Suprapubic skin (tissue), 4 donors: ENCODE measurements around the gene RNF217. TPM values are rescaled to one million over a fixed set of nuclear protein-coding genes. Genes with fewer than 3 reads are reported as not detected.

Source experiments
- DNase-seq, 2 donors: peaks; one replicate each; pipeline ENCODE4 v3.0.0-alpha.2; 2019; ENCODE audit warnings: low spot score in 2 of 2
- H3K27ac ChIP-seq: fragments of 200-600 bp; sonication (generic); one replicate; pipeline ENCODE4 v1.5.1; 2019
- H3K27me3 ChIP-seq: fragments of 200-600 bp; sonication (generic); one replicate; pipeline ENCODE4 v1.5.1; 2019
- H3K36me3 ChIP-seq: fragments of 200-600 bp; sonication (generic); one replicate; pipeline ENCODE4 v1.5.1; 2019
- H3K4me1 ChIP-seq: fragments of 200-600 bp; sonication (generic); one replicate; pipeline ENCODE4 v1.5.1; 2019
- H3K4me3 ChIP-seq: fragments of 200-600 bp; sonication (generic); one replicate; pipeline ENCODE4 v1.5.1; 2019; ENCODE audit warnings: mild to moderate bottlenecking
- H3K9me3 ChIP-seq: fragments of 200-600 bp; sonication (generic); one replicate; pipeline ENCODE4 v1.5.1; 2019
- EP300 ChIP-seq: sonication (generic); formaldehyde crosslinking; IDR thresholded peaks from one replicate; pipeline ENCODE4 v1.6.1; 2017; ENCODE audit warnings: antibody characterized with exemption
- POLR2A ChIP-seq, 2 donors: fragments of 450-650 bp; IDR thresholded peaks; one replicate each; pipeline ENCODE4 v1.6.1; 2017; ENCODE audit warnings: antibody characterized with exemption in 2 of 2, mild to moderate bottlenecking in 2 of 2, moderate library complexity in 2 of 2
- POLR2AphosphoS5 ChIP-seq, 3 donors: sonication (generic); formaldehyde crosslinking; IDR thresholded peaks; one replicate each; pipeline ENCODE4 v1.6.1; 2017; ENCODE audit warnings: antibody characterized with exemption in 3 of 3
- WGBS: methylation state at CpG from one replicate; pipeline ENCODE4 v1.1.5; 2018; 5-methylcytosine and 5-hydroxymethylcytosine counted together
- total RNA-seq, 4 donors: library from RNA; depleted of rRNA; stranded (reverse); fragments of >200 nt; gene quantifications; one replicate each; pipeline ENCODE4 v1.1.0, GENCODE V29; 2016
- TF ChIP-seq, protein P1 (sequence below), 2 donors: fragments of 200-600 bp in 1 of 2; fragments of 450-650 bp in 1 of 2; sonication (generic) in 1 of 2; IDR thresholded peaks; one replicate each; pipeline ENCODE4 v1.5.1; 2016 to 2019; ENCODE audit warnings: antibody characterized with exemption in 2 of 2, mild to moderate bottlenecking in 1 of 2, moderate library complexity in 1 of 2

RNF217 gene
- total RNA-seq, 4 donors from 2014 or later: 32.3 to 55.1 (median 43.3) TPM

GRCh38 chr6:125046107-125046925, 84.1 kb downstream of the RNF217 start:
- TF ChIP-seq POLR2AphosphoS5 (IDR thresholded peaks at IDR 0.05): peak in 1 of 3 donors; percentile 78
- TF ChIP-seq, protein P1, sequence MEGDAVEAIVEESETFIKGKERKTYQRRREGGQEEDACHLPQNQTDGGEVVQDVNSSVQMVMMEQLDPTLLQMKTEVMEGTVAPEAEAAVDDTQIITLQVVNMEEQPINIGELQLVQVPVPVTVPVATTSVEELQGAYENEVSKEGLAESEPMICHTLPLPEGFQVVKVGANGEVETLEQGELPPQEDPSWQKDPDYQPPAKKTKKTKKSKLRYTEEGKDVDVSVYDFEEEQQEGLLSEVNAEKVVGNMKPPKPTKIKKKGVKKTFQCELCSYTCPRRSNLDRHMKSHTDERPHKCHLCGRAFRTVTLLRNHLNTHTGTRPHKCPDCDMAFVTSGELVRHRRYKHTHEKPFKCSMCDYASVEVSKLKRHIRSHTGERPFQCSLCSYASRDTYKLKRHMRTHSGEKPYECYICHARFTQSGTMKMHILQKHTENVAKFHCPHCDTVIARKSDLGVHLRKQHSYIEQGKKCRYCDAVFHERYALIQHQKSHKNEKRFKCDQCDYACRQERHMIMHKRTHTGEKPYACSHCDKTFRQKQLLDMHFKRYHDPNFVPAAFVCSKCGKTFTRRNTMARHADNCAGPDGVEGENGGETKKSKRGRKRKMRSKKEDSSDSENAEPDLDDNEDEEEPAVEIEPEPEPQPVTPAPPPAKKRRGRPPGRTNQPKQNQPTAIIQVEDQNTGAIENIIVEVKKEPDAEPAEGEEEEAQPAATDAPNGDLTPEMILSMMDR (IDR thresholded peaks at IDR 0.05): no peak
- no peak for TF ChIP-seq POLR2A (IDR thresholded peaks at IDR 0.05)
- peaks cover 24% of the 10 kb centered on the region for H3K4me1 ChIP-seq
- WGBS: 61% methylated on average over 7 of the region's 7 CpGs
- no peak overlapping the region for H3K27ac ChIP-seq
- H3K9me3 ChIP-seq: no peaks in the 10 kb centered on the region
- H3K27me3 ChIP-seq: no peaks in the 10 kb centered on the region
- H3K4me3 ChIP-seq: no peak overlapping the region
- H3K36me3 ChIP-seq: peaks cover 6% of the 10 kb centered on the region
- peak; percentile 70 to 81 for DNase-seq

DNA sequence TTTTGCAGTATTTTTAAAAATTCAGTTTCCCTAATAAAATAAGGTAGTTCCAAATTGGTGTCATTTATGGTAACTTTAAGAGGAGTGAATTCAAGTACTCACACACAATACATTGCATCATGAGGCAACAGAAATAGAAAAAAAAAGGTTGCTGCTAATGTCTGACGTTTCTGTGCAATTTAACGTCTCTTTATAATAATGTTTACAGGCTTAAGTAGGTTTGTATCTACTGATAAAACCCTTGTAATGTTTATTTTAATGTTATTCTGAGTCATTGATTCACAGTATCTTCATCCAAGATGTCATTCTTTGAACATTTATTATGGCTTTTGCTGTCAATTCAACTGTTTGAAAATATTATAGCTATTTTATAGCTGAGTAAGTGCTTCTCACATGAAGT, 86.0 kb downstream of the RNF217 start:
- 68% methylated on average over 2 of the region's 2 CpGs for WGBS
- Histone ChIP-seq H3K27me3 (no peaks in the 10 kb centered on the region), H3K4me3 (no peak overlapping the region), H3K27ac (no peak overlapping the region), H3K4me1 (peaks cover 12% of the 10 kb centered on the region), H3K36me3 (peaks cover 6% of the 10 kb centered on the region), H3K9me3 (no peaks in the 10 kb centered on the region)
- TF ChIP-seq EP300: no peak
- DNase-seq: no peak

DNA sequence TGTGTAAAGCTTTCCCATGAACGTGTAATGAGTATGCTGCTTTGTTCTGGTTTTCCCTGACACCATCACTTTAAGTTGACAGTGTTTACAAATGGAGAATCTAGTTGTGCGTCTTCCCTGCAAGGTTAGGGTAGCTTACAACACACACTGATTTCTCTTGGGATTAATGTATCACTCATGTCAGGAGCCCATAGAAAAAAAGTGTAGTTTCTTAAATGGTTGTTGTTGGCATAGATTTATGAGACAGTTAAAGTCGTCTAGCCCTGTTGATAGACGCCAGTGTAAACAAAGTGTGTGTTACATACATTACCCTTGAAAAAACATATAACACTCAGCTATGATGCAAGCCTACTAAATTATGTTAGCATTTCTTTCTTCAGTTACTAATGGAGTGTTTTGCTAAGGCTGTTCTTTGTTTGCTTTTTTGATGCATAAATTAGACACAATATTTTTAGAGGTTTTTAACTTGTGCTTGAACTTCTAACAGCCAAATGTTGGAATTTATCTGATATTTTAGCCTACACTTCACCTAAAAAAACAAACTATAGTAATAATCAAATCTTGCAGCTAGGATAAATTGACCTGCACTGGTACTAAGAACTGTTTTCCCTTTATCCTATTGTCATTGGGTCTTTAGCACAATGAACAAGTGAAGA, 88.6 kb downstream of the RNF217 start:
- TF ChIP-seq, protein P1 (IDR thresholded peaks at IDR 0.05): no peak
- TF ChIP-seq POLR2A (IDR thresholded peaks at IDR 0.05): no peak
- no peak for TF ChIP-seq EP300
- 59% methylated on average over 4 of the region's 4 CpGs for WGBS
- Histone ChIP-seq H3K27ac (no peak overlapping the region), H3K4me1 (peaks cover 11% of the 10 kb centered on the region), H3K27me3 (no peaks in the 10 kb centered on the region), H3K4me3 (no peak overlapping the region), H3K36me3 (no peaks in the 10 kb centered on the region), H3K9me3 (no peaks in the 10 kb centered on the region)
- no peak for DNase-seq

GRCh38 chr6:125053809-125054208, 91.6 kb downstream of the RNF217 start:
- no peak overlapping the region for H3K4me3 ChIP-seq
- TF ChIP-seq POLR2AphosphoS5 (IDR thresholded peaks at IDR 0.05) (no peak), EP300 (no peak), POLR2A (IDR thresholded peaks at IDR 0.05) (no peak)
- TF ChIP-seq, protein P1 (IDR thresholded peaks at IDR 0.05): no peak
- no peaks in the 10 kb centered on the region for H3K9me3 ChIP-seq
- no peak for DNase-seq
- no peaks in the 10 kb centered on the region for H3K36me3 ChIP-seq
- H3K27ac ChIP-seq: no peak overlapping the region
- no peaks in the 10 kb centered on the region for H3K27me3 ChIP-seq
- H3K4me1 ChIP-seq: peaks cover 9% of the 10 kb centered on the region
- 86% methylated on average over 2 of the region's 2 CpGs for WGBS

- Histone ChIP-seq H3K4me3 (no peak overlapping the region), H3K9me3 (no peaks in the 10 kb centered on the region), H3K27me3 (no peaks in the 10 kb centered on the region), H3K4me1 (peaks cover 9% of the 10 kb centered on the region), H3K27ac (no peak overlapping the region), H3K36me3 (no peaks in the 10 kb centered on the region)
- TF ChIP-seq EP300 (no peak), POLR2AphosphoS5 (IDR thresholded peaks at IDR 0.05) (no peak)
- WGBS: 94% methylated on average over 2 of the region's 2 CpGs
- DNase-seq: no peak
Observed at GRCh38 chr6:125054331-125054730, 92.1 kb downstream of the RNF217 start.
